DOHH2 (cell line): ENCODE results near the gene DDX60.

Source experiments
- CTCF ChIP-seq: fragments of 200-600 bp; sonication (generic); IDR thresholded peaks from one replicate; pipeline ENCODE4 v1.5.1; 2014; ENCODE audit warnings: antibody characterized with exemption, mild to moderate bottlenecking, low read depth, low read length; ENCODE audit not compliant: poor library complexity, severe bottlenecking
- EZH2phosphoT487 ChIP-seq: fragments of 200-600 bp; sonication (generic); IDR thresholded peaks from 2 replicates; pipeline ENCODE4 v1.6.1; 2017; ENCODE audit warnings: borderline replicate concordance, mild to moderate bottlenecking, antibody characterized with exemption, low read length, moderate library complexity, mixed read lengths

DNA sequence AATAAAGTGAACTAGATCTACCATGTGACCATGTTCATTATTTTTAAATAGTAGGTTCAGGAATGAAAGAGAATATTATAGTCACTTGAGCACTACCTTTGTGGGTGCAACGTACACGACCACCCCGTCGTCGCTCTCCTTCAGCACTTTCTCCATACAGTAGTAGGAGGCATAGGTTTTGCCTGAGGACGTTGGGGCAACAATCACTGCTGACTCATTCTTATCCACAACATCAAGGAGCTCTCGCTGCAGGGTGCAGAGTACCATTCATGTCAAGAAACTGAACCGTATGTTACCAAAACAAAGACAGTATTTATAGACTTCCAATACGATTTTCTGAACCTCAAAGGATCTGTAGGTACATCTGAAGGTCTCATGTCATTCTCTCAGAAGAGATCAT is 44.7 kb downstream of the DDX60 start:
- TF ChIP-seq EZH2phosphoT487 (no peak), CTCF (no peak)
